ENCODE data around the gene TDRD9. TPM values are rescaled to one million over a fixed set of nuclear protein-coding genes. Genes with fewer than 3 reads are reported as not detected.

Gene TDRD9
- total and polyA plus RNA-seq, 8 donors: 0.85 to 8.8 (median 2.4) TPM; not detected in 2

DNA sequence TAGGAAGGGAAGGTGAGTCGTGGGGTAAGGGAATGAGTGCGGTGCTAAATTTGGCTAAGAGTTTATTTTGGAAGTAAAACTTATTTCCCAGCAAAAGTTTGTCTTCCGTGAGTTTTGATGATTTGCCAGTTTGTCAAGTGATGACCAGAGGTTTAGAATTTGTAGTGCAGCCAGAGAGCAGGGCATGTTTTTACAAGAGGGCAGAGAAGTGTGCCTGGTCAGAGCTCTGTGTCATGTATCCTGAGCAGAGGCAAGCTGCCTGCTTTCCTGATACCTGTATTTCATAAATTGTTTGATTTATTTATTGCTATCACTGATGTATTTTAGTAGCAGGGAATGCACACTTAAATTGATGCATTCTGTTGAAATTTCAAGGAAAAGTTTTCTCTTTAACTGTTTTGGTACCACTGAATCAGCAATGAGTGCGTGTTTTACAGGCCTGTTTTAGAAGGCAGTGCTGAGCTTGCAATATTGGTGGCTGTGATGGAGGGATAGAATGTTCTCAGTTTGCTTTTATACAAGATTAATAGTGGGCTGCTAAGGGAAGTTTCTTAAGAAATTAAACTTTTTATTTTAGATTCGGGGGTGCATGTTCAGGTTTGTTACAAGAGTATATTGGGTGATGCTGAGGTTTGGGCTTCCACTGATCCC, 33.8 kb downstream of the TDRD9 start:
- DNase-seq: no peak
- no peak for TF ChIP-seq EP300 (IDR thresholded peaks at IDR 0.05)
- TF ChIP-seq CTCF (IDR thresholded peaks at IDR 0.05): no peak
- TF ChIP-seq POLR2AphosphoS5 (IDR thresholded peaks at IDR 0.05): no peak
- no peak for TF ChIP-seq POLR2A (IDR thresholded peaks at IDR 0.05)
- no peaks in the 10 kb centered on the region for H3K9me3 ChIP-seq
- no peaks in the 10 kb centered on the region for H3K36me3 ChIP-seq
- intact Hi-C loops (cut with DNase I; ENCODE audit: low total_unique reads): no loop called here
- 73 to 82% (median 80%) methylated on average over 5 of the region's 5 CpGs for WGBS, 5 donors
- H3K4me1 ChIP-seq: no peaks in the 10 kb centered on the region
- H3K27ac ChIP-seq: no peak overlapping the region
- no peaks in the 10 kb centered on the region for H3K27me3 ChIP-seq
- no peak overlapping the region for H3K4me3 ChIP-seq

DNA sequence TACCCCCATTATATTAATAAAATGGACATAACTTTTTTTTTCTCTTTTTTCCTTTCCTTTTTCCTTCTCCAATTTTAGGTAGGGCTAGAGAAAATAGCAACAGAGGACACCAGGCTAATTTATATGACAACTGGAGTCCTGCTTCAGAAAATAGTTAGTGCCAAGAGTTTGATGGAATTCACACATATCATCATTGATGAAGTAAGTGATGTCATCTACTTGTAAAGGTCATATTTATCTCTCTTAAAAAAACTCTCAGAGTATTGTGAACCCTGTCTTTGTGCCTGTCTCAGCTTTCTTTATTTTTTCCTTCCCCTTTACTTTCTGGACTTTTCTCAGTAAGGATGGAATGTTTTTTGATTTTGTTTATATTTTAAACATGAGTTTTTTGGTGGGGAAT, 38.4 kb downstream of the TDRD9 start:
- H3K36me3 ChIP-seq: no peaks in the 10 kb centered on the region
- no peaks in the 10 kb centered on the region for H3K27me3 ChIP-seq
- H3K9me3 ChIP-seq: no peaks in the 10 kb centered on the region
- TF ChIP-seq POLR2A (IDR thresholded peaks at IDR 0.05) (no peak), EP300 (IDR thresholded peaks at IDR 0.05) (no peak), CTCF (IDR thresholded peaks at IDR 0.05) (no peak), POLR2AphosphoS5 (IDR thresholded peaks at IDR 0.05) (no peak)
- DNase-seq: no peak
- H3K27ac ChIP-seq: no peak overlapping the region
- intact Hi-C loops (cut with DNase I; ENCODE audit: low total_unique reads): no loop called here
- H3K4me3 ChIP-seq: no peak overlapping the region
- no peaks in the 10 kb centered on the region for H3K4me1 ChIP-seq

GRCh38 chr14:103969961-103970360, 41.7 kb downstream of the TDRD9 start:
- H3K9me3 ChIP-seq: no peaks in the 10 kb centered on the region
- no peaks in the 10 kb centered on the region for H3K27me3 ChIP-seq
- H3K4me1 ChIP-seq: no peaks in the 10 kb centered on the region
- TF ChIP-seq POLR2A (IDR thresholded peaks at IDR 0.05) (no peak), EP300 (IDR thresholded peaks at IDR 0.05) (no peak), CTCF (IDR thresholded peaks at IDR 0.05) (no peak), POLR2AphosphoS5 (IDR thresholded peaks at IDR 0.05) (no peak)
- no peak overlapping the region for H3K4me3 ChIP-seq
- DNase-seq: no peak
- H3K27ac ChIP-seq: no peak overlapping the region
- intact Hi-C loops (cut with DNase I; ENCODE audit: low total_unique reads): no loop called here
- WGBS, 5 donors: 59 to 73% (median 64%) methylated on average over 4 of the region's 4 CpGs
- no peaks in the 10 kb centered on the region for H3K36me3 ChIP-seq

DNA sequence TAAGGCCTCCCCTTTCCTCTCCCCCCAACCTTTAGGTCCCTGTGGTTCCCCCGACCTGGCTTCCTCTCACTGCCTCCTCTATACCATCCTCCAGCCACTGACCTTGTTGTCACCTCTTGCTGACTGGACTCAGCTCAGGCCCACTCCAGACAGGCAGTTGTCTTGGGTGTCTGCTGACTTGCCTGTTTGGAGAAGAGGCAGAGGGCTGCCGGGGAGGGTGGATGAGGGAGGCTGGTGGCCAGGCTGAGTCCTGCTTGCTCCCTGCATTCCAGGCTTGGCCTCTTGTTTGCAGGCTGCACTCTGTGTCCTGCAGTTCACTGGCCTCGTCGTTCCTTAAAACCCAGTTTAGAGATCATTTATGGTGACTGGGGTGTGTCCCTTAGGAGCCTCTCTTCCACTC, 45.1 kb downstream of the TDRD9 start:
- peak overlapping the region in 1 of 5 donors; percentile 14 for H3K27ac ChIP-seq
- 53 to 64% (median 55%) methylated on average over 4 of the region's 4 CpGs for WGBS, 5 donors
- intact Hi-C loops (cut with DNase I; ENCODE audit: low total_unique reads): no loop called here
- no peaks in the 10 kb centered on the region for H3K36me3 ChIP-seq
- no peak for DNase-seq
- no peak for TF ChIP-seq EP300 (IDR thresholded peaks at IDR 0.05)
- TF ChIP-seq CTCF (IDR thresholded peaks at IDR 0.05): no peak
- TF ChIP-seq POLR2AphosphoS5 (IDR thresholded peaks at IDR 0.05): no peak
- no peak for TF ChIP-seq POLR2A (IDR thresholded peaks at IDR 0.05)
- no peaks in the 10 kb centered on the region for H3K4me1 ChIP-seq
- H3K4me3 ChIP-seq: no peak overlapping the region
- H3K9me3 ChIP-seq: no peaks in the 10 kb centered on the region
- no peaks in the 10 kb centered on the region for H3K27me3 ChIP-seq

Measured in stomach (tissue), 9 donors.